NB4 (cell line): Measurements from ENCODE around the gene SUFU.

Experiments
- DNase-seq: peaks from one replicate; pipeline ENCODE4 v3.0.0; 2010; ENCODE audit warnings: low read depth
- H3K4me3 ChIP-seq: one replicate; pipeline ENCODE4 v1.5.1; 2011; ENCODE audit warnings: mild to moderate bottlenecking, low read depth, low read length, moderate library complexity
- CTCF ChIP-seq: IDR thresholded peaks from one replicate; pipeline ENCODE4 v1.5.1; 2012; ENCODE audit warnings: low read depth, low read length
- MAX ChIP-seq: IDR thresholded peaks from 2 replicates; pipeline ENCODE4 v1.6.1; 2011; ENCODE audit warnings: low read depth, low read length
- MYC ChIP-seq: IDR thresholded peaks from 2 replicates; pipeline ENCODE4 v1.6.1; 2011; ENCODE audit warnings: low read depth, low read length
- POLR2A ChIP-seq: IDR thresholded peaks from 2 replicates; pipeline ENCODE4 v1.6.1; 2011; ENCODE audit warnings: mild to moderate bottlenecking; ENCODE audit not compliant: insufficient read length; ENCODE audit errors: extremely low read depth

SUFU gene

GRCh38 chr10:102678068-102678400 lies 174.3 kb downstream of the SUFU start:
- no peak overlapping the region for H3K4me3 ChIP-seq
- TF ChIP-seq POLR2A, result no peak
- TF ChIP-seq MYC, result no peak
- no peak for TF ChIP-seq MAX
- no peak for TF ChIP-seq CTCF
- DNase-seq, result no peak

GRCh38 chr10:102678842-102679289 lies 175.1 kb downstream of the SUFU start:
- H3K4me3 ChIP-seq, result no peak overlapping the region
- TF ChIP-seq MAX (peak; percentile 83), CTCF (peak; percentile 91), POLR2A (no peak)
- DNase-seq, result peak; percentile 77

GRCh38 chr10:102679596-102679995 lies 175.8 kb downstream of the SUFU start:
- no peak for TF ChIP-seq POLR2A
- TF ChIP-seq CTCF, result no peak
- TF ChIP-seq MYC, result no peak
- no peak for TF ChIP-seq MAX
- no peak overlapping the region for H3K4me3 ChIP-seq
- DNase-seq, result no peak

GRCh38 chr10:102681696-102682095 lies 177.9 kb downstream of the SUFU start:
- no peak for TF ChIP-seq MYC
- no peak for TF ChIP-seq MAX
- TF ChIP-seq CTCF, result no peak
- TF ChIP-seq POLR2A, result no peak

GRCh38 chr10:102682416-102682815 lies 178.6 kb downstream of the SUFU start:
- TF ChIP-seq MYC (no peak), POLR2A (no peak), MAX (no peak), CTCF (no peak)
- H3K4me3 ChIP-seq, result no peak overlapping the region
- no peak for DNase-seq

More at GRCh38 chr10:102681696-102682095, 177.9 kb downstream of the SUFU start:
- DNase-seq, result no peak
- no peak overlapping the region for H3K4me3 ChIP-seq

- TF ChIP-seq MYC, result no peak
- no peak for TF ChIP-seq MAX
- no peak for TF ChIP-seq POLR2A
- TF ChIP-seq CTCF, result no peak
- DNase-seq, result no peak
These were observed 179.2 kb downstream of the SUFU start for GRCh38 chr10:102682981-102683380.

More at GRCh38 chr10:102682981-102683380, 179.2 kb downstream of the SUFU start:
- H3K4me3 ChIP-seq, result no peak overlapping the region
